GM15510 (cell line): ENCODE data around the gene IRX2.

Source experiments
- POLR2A ChIP-seq: IDR thresholded peaks from 3 replicates; pipeline ENCODE4 v1.6.1; 2011; ENCODE audit warnings: borderline replicate concordance; ENCODE audit not compliant: insufficient read length; ENCODE audit errors: extremely low read depth

IRX2 gene

DNA sequence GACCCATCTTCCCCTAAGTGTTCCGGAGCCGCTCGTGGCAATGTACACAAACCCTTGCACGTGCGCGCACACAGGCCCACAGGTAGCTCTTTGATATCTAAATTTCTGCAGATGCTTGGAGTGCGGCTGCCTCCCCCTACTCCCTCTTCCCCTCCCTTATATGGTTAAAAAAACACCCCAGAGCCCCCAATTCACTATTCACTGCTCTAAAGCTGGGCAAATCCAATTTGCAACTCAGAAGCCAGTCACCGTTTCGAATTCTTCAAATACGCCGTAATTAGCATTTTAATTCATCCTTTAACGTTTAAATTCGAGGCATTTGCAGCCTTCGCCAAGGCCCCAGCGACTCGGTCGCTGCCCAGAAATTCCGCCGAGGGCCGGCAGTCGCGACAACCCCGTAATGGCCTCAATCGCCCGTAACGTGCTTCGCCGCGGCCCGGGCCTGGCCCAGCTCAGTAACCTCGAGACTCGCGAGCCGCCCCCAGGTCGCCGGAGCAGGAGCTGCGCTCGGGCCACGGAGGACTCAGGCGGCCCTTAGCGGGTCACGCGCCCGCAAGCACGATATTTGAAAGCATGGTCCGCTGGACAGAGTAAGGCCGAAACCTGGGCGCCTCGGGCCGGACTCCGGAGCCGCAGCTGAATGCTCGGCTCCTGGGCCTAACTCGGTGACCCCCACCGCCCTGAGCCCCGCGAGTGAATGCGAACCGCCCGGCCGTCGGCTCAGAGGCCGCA is 1.3 kb downstream of the IRX2 start:
- TF ChIP-seq POLR2A: no peak

GRCh38 chr5:2749514-2750025 is 1.9 kb downstream of the IRX2 start:
- TF ChIP-seq POLR2A: no peak

DNA sequence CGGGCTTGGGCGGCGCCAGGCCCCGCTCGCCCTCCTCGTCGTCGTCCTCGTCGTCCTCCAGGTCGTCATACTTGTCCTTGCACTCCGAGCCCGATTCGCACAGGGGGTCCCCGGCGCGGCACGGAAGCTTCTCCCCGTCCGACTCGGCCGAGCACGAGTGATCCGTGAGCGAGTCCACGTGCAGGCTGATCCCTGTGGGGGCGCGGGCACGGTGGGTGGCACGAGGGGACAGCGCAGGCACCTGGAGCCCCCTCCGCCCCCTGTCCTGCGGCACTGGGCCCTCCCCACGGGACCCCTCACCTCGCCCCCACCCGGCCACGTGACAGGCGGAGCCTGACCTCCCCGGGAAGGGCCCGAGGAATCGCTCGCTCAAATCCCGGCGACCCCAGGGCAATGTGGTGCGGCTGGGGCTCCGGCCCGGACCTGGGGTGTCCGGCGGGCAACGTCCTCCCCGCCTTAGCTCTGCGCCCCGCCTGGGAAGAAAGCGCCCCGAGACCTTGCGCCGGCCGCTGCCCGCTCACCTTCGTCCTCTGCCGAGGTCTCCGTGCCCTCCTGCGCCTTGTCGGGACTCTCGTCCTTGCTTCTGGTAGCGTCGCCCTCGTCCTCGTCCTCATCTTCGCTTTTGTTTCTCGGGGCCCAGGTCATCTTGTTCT is 2.5 kb downstream of the IRX2 start:
- no peak for TF ChIP-seq POLR2A

DNA sequence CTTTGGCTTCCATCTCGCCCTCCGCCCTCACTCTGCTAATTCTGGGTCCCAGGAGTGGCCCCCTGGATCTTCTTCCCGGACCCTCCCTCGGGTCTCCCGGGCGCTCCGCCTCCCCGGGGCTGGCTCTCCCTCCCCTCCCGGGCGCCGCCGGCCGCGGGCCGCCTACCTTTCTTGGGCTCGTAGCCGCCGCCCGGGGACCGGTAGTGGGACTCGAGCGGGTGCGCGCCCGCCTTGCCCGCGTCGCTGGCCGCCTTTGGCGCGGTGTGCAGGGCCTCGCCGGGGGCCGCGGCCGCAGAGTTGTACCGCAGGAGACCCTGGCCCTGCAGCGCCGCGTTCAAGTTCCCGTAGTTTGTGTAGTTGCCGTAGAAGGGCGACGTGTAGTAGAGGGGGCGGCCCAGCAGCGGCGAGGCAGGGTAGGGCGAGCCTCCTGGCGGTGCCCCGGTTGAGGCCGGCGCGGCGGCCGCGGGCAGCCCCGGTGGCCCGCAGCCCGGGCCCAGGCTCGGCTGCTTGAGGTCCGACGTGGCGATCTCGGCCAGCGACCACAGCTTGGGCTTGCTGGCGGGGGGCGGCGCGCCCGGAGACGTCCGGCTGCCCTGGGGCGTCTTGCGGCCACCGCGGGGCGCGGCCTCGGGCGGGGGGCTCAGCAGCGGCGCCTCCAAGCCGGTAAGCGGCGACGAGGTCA is 3.2 kb downstream of the IRX2 start:
- TF ChIP-seq POLR2A: no peak

- no peak for TF ChIP-seq POLR2A
Observed at GRCh38 chr5:2747363-2748162, 3.9 kb downstream of the IRX2 start.

GRCh38 chr5:2746561-2747032 is 4.9 kb downstream of the IRX2 start:
- TF ChIP-seq POLR2A: no peak

- no peak for TF ChIP-seq POLR2A
Observed at GRCh38 chr5:2744485-2744884, 7.0 kb downstream of the IRX2 start.

DNA sequence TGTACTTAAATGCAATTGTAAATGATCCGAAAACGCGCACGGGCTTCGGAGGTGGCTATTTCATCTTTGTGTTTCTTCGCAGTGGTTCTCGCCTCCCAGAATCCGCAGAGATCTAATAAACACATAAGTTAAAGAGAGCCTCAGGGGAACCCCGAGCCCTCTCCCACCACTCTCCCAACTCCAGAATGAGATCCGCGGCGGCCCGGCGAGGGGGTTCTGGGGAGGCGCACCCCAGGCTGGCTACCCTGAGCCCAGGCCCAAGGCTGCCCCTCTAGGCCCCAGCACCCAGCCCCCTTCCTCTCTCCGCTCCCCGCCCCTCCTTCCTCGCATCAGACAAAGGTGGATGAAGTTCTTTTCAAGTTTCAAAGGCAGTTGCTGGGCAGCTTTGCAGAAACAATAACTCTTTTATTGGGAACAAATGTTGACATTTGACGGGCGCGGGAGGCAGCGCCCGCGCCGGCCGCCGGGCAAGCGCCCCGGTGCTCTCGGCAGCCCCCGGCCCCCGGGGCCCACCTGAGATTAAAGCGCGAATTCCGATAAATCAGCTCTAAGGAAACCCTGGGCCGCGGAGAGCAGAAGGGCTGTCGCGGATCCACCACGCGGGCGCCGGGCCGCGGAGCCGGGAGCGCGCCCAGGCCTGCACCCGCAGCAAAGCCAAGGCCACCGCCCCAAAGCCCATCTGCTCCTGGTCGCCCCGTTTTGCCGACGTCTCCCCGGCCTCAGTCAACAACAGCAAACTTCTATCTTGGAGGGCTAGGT is 8.4 kb downstream of the IRX2 start:
- TF ChIP-seq POLR2A: no peak

GRCh38 chr5:2741956-2742355 is 9.5 kb downstream of the IRX2 start:
- no peak for TF ChIP-seq POLR2A

GRCh38 chr5:2740876-2741555 is 10.5 kb downstream of the IRX2 start:
- TF ChIP-seq POLR2A: no peak

GRCh38 chr5:2740051-2740875 is 11.2 kb downstream of the IRX2 start:
- no peak for TF ChIP-seq POLR2A

- no peak for TF ChIP-seq POLR2A
Observed at GRCh38 chr5:2739360-2740050, 12.0 kb downstream of the IRX2 start.

DNA sequence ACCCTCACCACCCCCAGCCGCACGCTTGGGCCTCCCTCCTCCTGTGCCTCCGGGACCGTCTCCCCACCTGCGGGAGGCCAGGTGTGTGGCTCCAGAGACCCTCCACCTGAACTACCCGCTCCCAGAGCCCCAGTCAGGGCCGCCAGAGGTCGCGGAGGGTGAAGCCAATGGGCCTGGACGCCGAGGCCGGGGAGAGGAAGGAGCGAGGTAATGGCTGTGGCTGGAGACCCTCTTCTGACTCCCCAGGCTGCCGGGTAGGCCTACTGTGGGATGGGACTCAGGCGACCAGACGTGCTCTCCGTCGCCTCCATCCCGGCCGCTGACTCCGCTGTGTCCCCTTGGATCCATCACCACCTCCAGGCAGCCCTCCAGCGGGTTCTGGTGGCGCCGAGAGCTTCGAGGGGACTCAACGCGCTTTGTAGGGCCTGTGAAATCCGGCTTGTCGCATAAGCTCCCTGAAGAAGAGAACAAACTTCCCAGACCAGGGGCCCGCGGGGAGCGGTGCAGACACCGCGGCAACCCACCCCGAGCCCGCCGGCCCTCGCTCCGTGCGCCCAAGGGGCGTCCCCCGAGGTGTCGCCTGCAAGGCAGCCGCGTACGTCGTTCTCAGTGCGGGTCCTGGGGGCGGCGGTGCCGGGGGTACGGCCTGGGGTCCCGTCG is 12.6 kb downstream of the IRX2 start:
- no peak for TF ChIP-seq POLR2A
